GM21528 (cell line): Measurements from ENCODE around the gene MEAK7.
"Not testable (repeated sequence)": the region's sequence is repeated elsewhere in the genome, so short reads cannot be mapped to it uniquely, and the experiment has no call there.

Source experiments
- ATAC-seq: cut with Tn5 transposase; IDR thresholded peaks from one replicate; pipeline ENCODE4 v1.9.1; 2021; ENCODE audit warnings: mild to moderate bottlenecking, moderate library complexity; ENCODE audit not compliant: unreplicated experiment, low FRiP score

Gene MEAK7

GRCh38 chr16:84535408-84535807 is 30.9 kb upstream of the MEAK7 start:
- ATAC-seq = no peak

GRCh38 chr16:84534815-84535214 is 30.4 kb upstream of the MEAK7 start:
- no peak for ATAC-seq

- ATAC-seq = no peak
Observed at GRCh38 chr16:84532855-84533486, 28.5 kb upstream of the MEAK7 start.

- ATAC-seq = no peak
Observed at GRCh38 chr16:84532291-84532724, 27.8 kb upstream of the MEAK7 start.

- ATAC-seq = no peak
Observed at GRCh38 chr16:84531671-84532111, 27.2 kb upstream of the MEAK7 start.

- ATAC-seq = no peak
Observed at GRCh38 chr16:84530590-84530989, 26.1 kb upstream of the MEAK7 start.

GRCh38 chr16:84529607-84530006 is 25.1 kb upstream of the MEAK7 start:
- no peak for ATAC-seq

- ATAC-seq = no peak
Observed at GRCh38 chr16:84528322-84528721, 23.9 kb upstream of the MEAK7 start.

- ATAC-seq = no peak
Observed at GRCh38 chr16:84527532-84528269, 23.2 kb upstream of the MEAK7 start.

- ATAC-seq = no peak
Observed at GRCh38 chr16:84526794-84527531, 22.5 kb upstream of the MEAK7 start.

GRCh38 chr16:84524941-84525581 is 20.6 kb upstream of the MEAK7 start:
- not testable (repeated sequence) for ATAC-seq

GRCh38 chr16:84524346-84524920 is 20.0 kb upstream of the MEAK7 start:
- no peak for ATAC-seq

GRCh38 chr16:84521497-84521770 is 17.0 kb upstream of the MEAK7 start:
- ATAC-seq = no peak

- ATAC-seq = no peak
Observed at GRCh38 chr16:84520725-84521496, 16.5 kb upstream of the MEAK7 start.

- ATAC-seq = no peak
Observed at GRCh38 chr16:84519855-84520254, 15.4 kb upstream of the MEAK7 start.

GRCh38 chr16:84518804-84519341 is 14.4 kb upstream of the MEAK7 start:
- no peak for ATAC-seq

GRCh38 chr16:84518220-84518619 is 13.8 kb upstream of the MEAK7 start:
- not testable (repeated sequence) for ATAC-seq

- no peak for ATAC-seq
Observed at GRCh38 chr16:84517366-84517765, 12.9 kb upstream of the MEAK7 start.

GRCh38 chr16:84514874-84515835 is 10.7 kb upstream of the MEAK7 start:
- peak; percentile 80 for ATAC-seq
